ENCODE data around the gene NELFCD.

- TF ChIP-seq EZH2phosphoT487 (IDR thresholded peaks at IDR 0.05; ENCODE audit: borderline replicate concordance): no peak
- no peak for TF ChIP-seq ZNF274 (IDR thresholded peaks at IDR 0.05; ENCODE audit: low read depth, low read length)
- no peak for TF ChIP-seq POLR2AphosphoS5 (IDR thresholded peaks at IDR 0.05; ENCODE audit: low read depth, low read length)
- no peak for TF ChIP-seq CTCF (IDR thresholded peaks at IDR 0.05 in 2 of 3, conservative IDR thresholded peaks at IDR 0.05 in 1 of 3; ENCODE audit: borderline replicate concordance in 1 of 3, insufficient read depth in 1 of 3, low read depth in 2 of 3, low read length in 2 of 3)
- TF ChIP-seq ATF3 (IDR thresholded peaks at IDR 0.05): no peak
- TF ChIP-seq JUND (IDR thresholded peaks at IDR 0.05): no peak
- no peak for TF ChIP-seq YY1 (IDR thresholded peaks at IDR 0.05; ENCODE audit: extremely low read depth, insufficient replicate concordance, low read depth, low read length)
- TF ChIP-seq SP1 (IDR thresholded peaks at IDR 0.05; ENCODE audit: low read depth): no peak
- TF ChIP-seq POLR2A (IDR thresholded peaks at IDR 0.05; ENCODE audit: borderline replicate concordance, extremely low read depth, insufficient read depth, insufficient read length): no peak
- no peak for TF ChIP-seq MAX (IDR thresholded peaks at IDR 0.05)
- TF ChIP-seq REST (IDR thresholded peaks at IDR 0.05; ENCODE audit: low read depth): no peak
- no peak for TF ChIP-seq RAD21 (IDR thresholded peaks at IDR 0.05; ENCODE audit: low read depth)
- TF ChIP-seq SRF (IDR thresholded peaks at IDR 0.05; ENCODE audit: low read depth): no peak
- no peak for TF ChIP-seq FOSL1 (IDR thresholded peaks at IDR 0.05; ENCODE audit: low read depth)
Observed at GRCh38 chr20:58973866-58974265, 7.2 kb upstream of the NELFCD start.
